GM23338 (cell line): ENCODE measurements around the gene TANGO2.

Experiments
- CREB1 ChIP-seq: fragments of 250-450 bp; sonication (Bioruptor Pico); IDR thresholded peaks from 2 replicates; pipeline ENCODE4 v1.5.0; 2020; ENCODE audit warnings: low read depth, mild to moderate bottlenecking, moderate library complexity
- EZH2 ChIP-seq: fragments of 200-600 bp; sonication (generic); IDR thresholded peaks from one replicate; pipeline ENCODE4 v1.8.0; 2017; ENCODE audit warnings: antibody characterized with exemption, mild to moderate bottlenecking, low read depth; ENCODE audit not compliant: unreplicated experiment
- EZH2phosphoT487 ChIP-seq: fragments of 200-600 bp; sonication (generic); IDR thresholded peaks from one replicate; pipeline ENCODE4 v1.8.1; 2018; ENCODE audit warnings: antibody characterized with exemption; ENCODE audit not compliant: unreplicated experiment
- JUNB ChIP-seq: IDR thresholded peaks from one replicate; pipeline ENCODE4 v1.6.1; 2016; ENCODE audit warnings: antibody characterized with exemption; ENCODE audit not compliant: unreplicated experiment
- NANOG ChIP-seq: IDR thresholded peaks from 2 replicates; pipeline ENCODE4 v1.6.1; 2016; ENCODE audit warnings: antibody characterized with exemption, borderline replicate concordance
- POLR2AphosphoS5 ChIP-seq: IDR thresholded peaks from 2 replicates; pipeline ENCODE4 v1.6.1; 2016; ENCODE audit warnings: antibody characterized with exemption, low read depth
- ZNF114 ChIP-seq: fragments of 250-450 bp; sonication (Bioruptor Pico); IDR thresholded peaks from 2 replicates; pipeline ENCODE4 v1.5.0; 2020; ENCODE audit warnings: mild to moderate bottlenecking, moderate library complexity
- TF ChIP-seq, protein P1 (sequence below), 2 experiments: fragments of 200-600 bp in 1 of 2; sonication (generic) in 1 of 2; conservative IDR thresholded peaks; 2 replicates each; pipeline versions ENCODE4 v1.5.1 to v1.6.1; 2016 to 2017; ENCODE audit warnings: antibody characterized with exemption in 2 of 2, low read depth in 2 of 2, mild to moderate bottlenecking in 2 of 2, moderate library complexity in 1 of 2
- TF ChIP-seq, protein P2 (sequence below): IDR thresholded peaks from one replicate; pipeline ENCODE4 v1.6.1; 2018; ENCODE audit warnings: antibody characterized with exemption; ENCODE audit not compliant: unreplicated experiment
- TF ChIP-seq, protein P3 (sequence below): IDR thresholded peaks from 2 replicates; pipeline ENCODE4 v1.6.1; 2016; ENCODE audit warnings: antibody characterized with exemption
- TF ChIP-seq, protein P4 (sequence below): fragments of 250-450 bp; sonication (Bioruptor Pico); IDR thresholded peaks from 2 replicates; pipeline ENCODE4 v1.5.0; 2020; ENCODE audit warnings: mild to moderate bottlenecking, moderate library complexity

DNA sequence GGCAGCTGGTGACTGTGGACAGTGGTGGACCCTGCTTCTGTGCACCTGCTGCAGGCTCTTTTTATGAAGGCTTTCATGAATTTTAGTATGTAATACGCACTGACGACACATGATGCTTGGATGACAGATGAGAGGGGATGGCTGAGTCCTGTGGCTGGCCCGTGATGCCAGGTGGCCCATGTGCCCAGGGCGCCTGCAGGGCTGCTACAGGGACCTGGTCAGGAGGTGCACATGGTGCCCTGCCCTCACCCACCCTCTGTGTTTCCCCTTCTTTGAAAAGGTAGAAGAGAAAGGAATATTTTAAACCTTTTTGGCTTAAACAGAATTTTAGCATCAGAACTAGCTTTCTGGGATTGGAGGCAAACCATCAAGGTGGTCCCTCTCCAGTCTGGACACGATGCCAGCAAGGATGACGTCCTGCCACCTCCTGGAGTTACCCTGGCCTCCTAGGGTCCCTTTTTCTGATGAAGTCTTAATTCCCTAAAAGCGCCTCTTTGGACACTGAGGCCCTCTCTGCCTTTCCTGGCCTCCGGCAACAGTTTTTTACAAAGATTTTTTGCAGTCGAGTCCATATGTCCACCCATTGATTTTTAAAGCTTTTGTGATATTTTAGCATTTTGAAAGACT, 89.6 kb downstream of the TANGO2 start:
- TF ChIP-seq, protein P1, sequence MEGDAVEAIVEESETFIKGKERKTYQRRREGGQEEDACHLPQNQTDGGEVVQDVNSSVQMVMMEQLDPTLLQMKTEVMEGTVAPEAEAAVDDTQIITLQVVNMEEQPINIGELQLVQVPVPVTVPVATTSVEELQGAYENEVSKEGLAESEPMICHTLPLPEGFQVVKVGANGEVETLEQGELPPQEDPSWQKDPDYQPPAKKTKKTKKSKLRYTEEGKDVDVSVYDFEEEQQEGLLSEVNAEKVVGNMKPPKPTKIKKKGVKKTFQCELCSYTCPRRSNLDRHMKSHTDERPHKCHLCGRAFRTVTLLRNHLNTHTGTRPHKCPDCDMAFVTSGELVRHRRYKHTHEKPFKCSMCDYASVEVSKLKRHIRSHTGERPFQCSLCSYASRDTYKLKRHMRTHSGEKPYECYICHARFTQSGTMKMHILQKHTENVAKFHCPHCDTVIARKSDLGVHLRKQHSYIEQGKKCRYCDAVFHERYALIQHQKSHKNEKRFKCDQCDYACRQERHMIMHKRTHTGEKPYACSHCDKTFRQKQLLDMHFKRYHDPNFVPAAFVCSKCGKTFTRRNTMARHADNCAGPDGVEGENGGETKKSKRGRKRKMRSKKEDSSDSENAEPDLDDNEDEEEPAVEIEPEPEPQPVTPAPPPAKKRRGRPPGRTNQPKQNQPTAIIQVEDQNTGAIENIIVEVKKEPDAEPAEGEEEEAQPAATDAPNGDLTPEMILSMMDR (conservative IDR thresholded peaks at IDR 0.05; ENCODE audit: low read depth in 2 of 2) = no peak
- TF ChIP-seq, protein P2, sequence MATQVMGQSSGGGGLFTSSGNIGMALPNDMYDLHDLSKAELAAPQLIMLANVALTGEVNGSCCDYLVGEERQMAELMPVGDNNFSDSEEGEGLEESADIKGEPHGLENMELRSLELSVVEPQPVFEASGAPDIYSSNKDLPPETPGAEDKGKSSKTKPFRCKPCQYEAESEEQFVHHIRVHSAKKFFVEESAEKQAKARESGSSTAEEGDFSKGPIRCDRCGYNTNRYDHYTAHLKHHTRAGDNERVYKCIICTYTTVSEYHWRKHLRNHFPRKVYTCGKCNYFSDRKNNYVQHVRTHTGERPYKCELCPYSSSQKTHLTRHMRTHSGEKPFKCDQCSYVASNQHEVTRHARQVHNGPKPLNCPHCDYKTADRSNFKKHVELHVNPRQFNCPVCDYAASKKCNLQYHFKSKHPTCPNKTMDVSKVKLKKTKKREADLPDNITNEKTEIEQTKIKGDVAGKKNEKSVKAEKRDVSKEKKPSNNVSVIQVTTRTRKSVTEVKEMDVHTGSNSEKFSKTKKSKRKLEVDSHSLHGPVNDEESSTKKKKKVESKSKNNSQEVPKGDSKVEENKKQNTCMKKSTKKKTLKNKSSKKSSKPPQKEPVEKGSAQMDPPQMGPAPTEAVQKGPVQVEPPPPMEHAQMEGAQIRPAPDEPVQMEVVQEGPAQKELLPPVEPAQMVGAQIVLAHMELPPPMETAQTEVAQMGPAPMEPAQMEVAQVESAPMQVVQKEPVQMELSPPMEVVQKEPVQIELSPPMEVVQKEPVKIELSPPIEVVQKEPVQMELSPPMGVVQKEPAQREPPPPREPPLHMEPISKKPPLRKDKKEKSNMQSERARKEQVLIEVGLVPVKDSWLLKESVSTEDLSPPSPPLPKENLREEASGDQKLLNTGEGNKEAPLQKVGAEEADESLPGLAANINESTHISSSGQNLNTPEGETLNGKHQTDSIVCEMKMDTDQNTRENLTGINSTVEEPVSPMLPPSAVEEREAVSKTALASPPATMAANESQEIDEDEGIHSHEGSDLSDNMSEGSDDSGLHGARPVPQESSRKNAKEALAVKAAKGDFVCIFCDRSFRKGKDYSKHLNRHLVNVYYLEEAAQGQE = no peak
- TF ChIP-seq EZH2 (no peak), POLR2AphosphoS5 (no peak), JUNB (no peak), EZH2phosphoT487 (no peak), NANOG (no peak), ZNF114 (CRISPR knock-in tag) (no peak), CREB1 (no peak)
- TF ChIP-seq, protein P3, sequence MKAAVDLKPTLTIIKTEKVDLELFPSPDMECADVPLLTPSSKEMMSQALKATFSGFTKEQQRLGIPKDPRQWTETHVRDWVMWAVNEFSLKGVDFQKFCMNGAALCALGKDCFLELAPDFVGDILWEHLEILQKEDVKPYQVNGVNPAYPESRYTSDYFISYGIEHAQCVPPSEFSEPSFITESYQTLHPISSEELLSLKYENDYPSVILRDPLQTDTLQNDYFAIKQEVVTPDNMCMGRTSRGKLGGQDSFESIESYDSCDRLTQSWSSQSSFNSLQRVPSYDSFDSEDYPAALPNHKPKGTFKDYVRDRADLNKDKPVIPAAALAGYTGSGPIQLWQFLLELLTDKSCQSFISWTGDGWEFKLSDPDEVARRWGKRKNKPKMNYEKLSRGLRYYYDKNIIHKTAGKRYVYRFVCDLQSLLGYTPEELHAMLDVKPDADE = no peak
- TF ChIP-seq, protein P4, sequence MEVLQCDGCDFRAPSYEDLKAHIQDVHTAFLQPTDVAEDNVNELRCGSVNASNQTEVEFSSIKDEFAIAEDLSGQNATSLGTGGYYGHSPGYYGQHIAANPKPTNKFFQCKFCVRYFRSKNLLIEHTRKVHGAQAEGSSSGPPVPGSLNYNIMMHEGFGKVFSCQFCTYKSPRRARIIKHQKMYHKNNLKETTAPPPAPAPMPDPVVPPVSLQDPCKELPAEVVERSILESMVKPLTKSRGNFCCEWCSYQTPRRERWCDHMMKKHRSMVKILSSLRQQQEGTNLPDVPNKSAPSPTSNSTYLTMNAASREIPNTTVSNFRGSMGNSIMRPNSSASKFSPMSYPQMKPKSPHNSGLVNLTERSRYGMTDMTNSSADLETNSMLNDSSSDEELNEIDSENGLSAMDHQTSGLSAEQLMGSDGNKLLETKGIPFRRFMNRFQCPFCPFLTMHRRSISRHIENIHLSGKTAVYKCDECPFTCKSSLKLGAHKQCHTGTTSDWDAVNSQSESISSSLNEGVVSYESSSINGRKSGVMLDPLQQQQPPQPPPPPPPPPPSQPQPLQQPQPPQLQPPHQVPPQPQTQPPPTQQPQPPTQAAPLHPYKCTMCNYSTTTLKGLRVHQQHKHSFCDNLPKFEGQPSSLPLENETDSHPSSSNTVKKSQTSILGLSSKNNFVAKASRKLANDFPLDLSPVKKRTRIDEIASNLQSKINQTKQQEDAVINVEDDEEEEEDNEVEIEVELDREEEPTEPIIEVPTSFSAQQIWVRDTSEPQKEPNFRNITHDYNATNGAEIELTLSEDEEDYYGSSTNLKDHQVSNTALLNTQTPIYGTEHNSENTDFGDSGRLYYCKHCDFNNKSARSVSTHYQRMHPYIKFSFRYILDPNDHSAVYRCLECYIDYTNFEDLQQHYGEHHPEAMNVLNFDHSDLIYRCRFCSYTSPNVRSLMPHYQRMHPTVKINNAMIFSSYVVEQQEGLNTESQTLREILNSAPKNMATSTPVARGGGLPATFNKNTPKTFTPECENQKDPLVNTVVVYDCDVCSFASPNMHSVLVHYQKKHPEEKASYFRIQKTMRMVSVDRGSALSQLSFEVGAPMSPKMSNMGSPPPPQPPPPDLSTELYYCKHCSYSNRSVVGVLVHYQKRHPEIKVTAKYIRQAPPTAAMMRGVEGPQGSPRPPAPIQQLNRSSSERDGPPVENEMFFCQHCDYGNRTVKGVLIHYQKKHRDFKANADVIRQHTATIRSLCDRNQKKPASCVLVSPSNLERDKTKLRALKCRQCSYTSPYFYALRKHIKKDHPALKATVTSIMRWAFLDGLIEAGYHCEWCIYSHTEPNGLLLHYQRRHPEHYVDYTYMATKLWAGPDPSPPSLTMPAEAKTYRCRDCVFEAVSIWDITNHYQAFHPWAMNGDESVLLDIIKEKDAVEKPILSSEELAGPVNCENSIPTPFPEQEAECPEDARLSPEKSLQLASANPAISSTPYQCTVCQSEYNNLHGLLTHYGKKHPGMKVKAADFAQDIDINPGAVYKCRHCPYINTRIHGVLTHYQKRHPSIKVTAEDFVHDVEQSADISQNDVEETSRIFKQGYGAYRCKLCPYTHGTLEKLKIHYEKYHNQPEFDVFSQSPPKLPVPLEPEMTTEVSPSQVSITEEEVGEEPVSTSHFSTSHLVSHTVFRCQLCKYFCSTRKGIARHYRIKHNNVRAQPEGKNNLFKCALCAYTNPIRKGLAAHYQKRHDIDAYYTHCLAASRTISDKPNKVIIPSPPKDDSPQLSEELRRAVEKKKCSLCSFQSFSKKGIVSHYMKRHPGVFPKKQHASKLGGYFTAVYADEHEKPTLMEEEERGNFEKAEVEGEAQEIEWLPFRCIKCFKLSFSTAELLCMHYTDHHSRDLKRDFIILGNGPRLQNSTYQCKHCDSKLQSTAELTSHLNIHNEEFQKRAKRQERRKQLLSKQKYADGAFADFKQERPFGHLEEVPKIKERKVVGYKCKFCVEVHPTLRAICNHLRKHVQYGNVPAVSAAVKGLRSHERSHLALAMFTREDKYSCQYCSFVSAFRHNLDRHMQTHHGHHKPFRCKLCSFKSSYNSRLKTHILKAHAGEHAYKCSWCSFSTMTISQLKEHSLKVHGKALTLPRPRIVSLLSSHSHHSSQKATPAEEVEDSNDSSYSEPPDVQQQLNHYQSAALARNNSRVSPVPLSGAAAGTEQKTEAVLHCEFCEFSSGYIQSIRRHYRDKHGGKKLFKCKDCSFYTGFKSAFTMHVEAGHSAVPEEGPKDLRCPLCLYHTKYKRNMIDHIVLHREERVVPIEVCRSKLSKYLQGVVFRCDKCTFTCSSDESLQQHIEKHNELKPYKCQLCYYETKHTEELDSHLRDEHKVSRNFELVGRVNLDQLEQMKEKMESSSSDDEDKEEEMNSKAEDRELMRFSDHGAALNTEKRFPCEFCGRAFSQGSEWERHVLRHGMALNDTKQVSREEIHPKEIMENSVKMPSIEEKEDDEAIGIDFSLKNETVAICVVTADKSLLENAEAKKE (CRISPR knock-in tag) = no peak
